NCI-H446 treated with DMSO at 0.1 percent for 48 hours (cell line): Measurements from ENCODE around the gene MARK2.

Experiments
- DNase-seq: peaks from one replicate; lab custom pipeline; 2025; lab: John Stamatoyannopoulos, UW

MARK2 gene

GRCh38 chr11:63829823-63830489, 9.0 kb upstream of the MARK2 start:
- no peak for DNase-seq

- DNase-seq, result no peak
Observed at GRCh38 chr11:63831326-63831725, 7.6 kb upstream of the MARK2 start.

- DNase-seq, result no peak
Observed at GRCh38 chr11:63832336-63832735, 6.6 kb upstream of the MARK2 start.

DNA sequence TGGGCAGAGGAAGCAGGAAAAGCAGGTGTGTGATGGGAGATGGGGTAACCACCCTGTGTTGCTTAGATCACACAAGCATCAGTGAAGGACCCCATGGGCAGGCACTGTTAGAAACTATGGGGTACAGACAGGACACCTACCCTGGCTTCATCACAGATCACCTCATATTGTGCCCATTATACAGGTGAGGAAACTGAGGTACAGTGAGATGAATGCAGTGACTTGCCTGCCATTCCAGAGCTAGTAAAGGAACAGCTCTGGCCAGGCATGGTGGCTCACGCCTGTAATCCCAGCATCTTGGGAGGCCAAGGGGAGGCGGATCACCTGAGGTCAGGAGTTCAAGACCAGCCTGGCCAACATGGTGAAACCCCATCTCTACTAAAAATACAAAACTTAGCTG, 5.9 kb upstream of the MARK2 start:
- DNase-seq, result no peak

GRCh38 chr11:63834535-63835157, 4.3 kb upstream of the MARK2 start:
- no peak for DNase-seq

DNA sequence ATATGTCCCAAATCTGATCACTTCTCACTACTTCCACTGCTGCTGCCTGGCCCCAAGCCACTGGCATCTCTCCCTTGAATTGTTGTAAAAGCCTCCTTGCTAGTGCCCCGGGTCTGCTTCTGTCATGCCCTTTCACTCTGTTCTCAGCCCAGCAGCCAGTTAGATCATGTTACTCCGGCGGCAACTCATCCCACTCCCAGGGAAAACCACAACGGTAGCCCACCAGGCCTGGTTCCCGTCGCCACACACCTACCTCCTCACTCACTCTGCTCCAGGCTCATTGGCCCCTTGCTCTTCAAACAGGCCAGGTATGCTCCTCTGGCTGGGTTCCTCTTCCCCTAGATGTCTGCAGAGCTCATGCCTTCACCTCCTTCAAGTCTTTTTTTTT, 3.8 kb upstream of the MARK2 start:
- DNase-seq, result no peak

DNA sequence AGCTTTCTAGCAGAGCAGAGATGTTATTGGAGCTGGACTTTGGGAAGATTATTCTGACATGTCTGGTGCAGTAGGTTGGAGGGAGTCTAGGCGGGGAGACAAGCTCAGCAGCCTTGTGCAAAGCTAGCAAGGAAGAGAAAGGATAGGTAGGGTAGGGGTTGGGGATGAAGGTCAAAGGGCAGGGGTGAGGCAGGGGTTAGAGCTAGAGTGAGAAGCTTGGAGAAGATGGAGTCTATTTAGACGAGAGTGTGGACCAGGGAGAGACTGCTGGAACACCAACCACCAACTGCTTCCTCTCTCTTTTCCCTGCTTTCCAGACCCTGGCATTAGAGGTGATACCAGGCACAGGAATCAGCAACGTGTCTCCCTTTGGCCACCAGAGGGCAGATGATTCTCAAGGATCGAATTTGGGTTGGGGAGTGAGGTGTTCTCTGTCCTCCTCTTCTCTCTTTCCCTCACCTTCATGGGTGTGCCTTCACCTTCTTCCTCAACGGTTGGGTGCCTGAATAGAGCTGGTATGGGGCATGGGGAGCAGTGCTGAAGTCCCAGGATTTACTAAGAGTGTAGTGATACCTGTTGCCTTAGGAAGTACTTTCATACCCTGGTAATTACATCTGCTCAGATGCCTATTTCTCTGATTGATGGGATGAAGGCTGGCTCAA, 1.8 kb upstream of the MARK2 start:
- peak; percentile 52 for DNase-seq

DNA sequence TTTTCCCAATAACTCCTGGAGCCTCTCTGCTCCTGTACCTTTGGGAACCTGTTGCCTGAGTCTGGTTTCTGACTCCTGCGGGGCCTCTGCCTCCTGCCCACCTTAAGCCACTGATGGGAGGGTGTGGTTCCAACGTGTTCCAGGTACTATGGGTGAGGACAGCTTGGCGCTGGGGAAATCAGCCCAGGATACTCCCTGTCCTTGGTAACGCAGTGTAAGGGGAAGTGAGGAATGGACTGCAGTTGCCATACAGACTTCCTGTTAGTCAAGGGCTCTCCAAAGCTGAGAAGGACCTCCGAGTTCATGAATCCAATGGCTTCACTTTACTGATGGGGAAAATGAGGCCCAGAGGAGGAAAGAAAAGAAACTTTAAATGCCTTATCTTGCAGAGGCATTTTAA, 1.2 kb upstream of the MARK2 start:
- no peak for DNase-seq

DNA sequence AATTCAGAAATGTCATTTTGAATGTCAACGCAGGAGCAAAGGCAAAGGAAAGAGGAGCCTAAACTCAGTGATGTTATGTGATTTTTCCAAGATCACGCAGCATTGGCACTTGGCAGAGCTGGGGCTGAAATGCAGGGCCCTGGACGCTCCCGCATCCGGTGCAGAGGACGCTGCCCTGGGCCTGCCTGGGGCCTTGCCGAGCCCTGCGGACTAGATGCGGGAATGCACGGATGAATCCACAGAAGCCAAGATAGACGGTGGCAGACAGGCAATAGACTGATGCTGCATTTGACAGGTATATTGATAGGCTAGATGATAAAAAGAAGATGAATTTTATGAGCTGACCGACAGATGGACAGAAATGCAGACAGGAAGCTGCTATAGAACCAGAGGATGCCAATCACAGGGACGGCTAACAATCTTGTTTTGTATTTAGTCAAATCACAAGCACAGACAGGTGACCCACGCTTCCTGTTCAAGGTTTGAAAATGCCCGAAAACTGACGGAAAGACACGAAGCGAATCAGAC, 696 bp upstream of the MARK2 start:
- DNase-seq, result no peak

DNA sequence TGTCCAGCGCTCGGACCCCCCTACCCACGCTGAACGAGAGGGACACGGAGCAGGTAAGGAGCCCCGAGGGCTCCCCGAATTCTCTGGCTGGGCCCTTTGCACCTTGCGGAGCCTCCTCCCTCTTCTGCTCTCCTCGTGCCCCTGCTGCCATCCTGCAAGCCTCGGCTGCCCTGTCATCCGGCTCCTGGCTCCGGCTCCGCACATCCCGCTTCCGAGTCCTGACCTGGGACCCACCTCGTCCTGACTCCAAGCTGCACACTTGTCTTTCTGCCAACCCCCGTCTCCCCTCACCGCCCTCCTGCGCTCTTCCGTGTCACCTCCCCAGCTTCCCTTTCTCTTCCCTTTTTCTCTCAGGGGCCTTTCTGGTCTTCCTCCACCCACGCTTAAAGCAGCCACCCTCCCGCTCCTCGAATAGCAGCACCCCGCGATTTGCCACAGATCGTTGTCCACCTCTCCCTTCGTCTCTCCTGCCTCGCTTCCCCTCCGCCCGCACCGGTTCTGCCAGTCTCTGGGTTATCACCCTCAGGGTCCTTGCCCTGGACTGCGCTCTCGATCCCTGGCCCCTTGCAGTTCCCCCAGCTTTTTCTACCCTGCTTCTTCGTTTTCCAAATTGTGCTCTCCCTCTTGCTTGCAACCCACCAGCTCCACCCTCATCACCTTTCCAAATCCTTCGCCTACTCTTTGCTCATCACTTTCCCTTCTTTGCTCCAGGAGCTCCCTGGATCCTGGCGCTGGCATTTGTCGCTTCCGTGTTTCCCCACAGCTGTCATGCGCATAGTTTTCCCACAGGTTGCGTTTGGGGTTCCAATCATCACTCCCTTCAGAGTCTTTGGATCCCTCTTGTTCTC, 822 bp downstream of the MARK2 start:
- no peak for DNase-seq

- DNase-seq, result no peak
Observed at GRCh38 chr11:63840356-63841060, 1.6 kb downstream of the MARK2 start.

DNA sequence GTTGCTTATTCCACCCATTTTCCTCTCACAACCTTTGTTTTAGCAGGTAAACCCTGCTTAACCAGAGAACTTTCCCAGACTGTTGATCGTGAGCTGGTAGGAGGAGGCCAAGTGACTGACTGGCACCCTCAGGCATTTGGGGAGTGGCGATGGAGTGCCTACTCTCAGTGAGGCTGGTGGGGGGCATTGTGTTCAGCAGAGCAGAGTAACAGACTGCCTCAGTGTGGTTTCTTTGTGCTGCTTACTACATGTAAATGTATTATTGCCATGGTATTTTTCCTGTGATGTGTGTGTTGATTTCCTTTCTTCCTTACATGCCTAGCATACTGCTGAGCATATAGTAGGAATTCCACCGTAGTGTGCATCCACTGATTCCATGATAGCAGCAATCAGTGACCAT, 2.6 kb downstream of the MARK2 start:
- DNase-seq, result no peak

DNA sequence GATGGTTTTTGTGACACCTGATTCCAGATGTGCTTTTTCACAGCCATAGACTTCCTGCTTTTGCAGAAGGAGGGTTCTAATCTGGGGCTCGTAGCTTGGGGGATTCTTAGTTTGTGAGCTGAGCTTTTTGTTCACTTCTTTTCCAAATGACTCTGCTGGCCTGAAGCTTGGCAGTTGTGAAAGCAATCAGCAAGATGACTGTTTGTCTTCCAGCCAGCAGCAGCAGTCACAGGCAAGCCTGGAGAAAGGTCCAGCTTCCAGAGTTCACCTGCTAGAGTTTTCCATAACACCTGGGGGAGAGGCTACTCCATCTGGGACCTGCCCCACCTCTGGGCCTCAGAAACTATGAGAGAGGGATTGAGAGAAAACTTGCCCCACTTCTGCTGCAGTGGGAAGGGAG, 4.1 kb downstream of the MARK2 start:
- no peak for DNase-seq

GRCh38 chr11:63844836-63845235, 5.9 kb downstream of the MARK2 start:
- no peak for DNase-seq

DNA sequence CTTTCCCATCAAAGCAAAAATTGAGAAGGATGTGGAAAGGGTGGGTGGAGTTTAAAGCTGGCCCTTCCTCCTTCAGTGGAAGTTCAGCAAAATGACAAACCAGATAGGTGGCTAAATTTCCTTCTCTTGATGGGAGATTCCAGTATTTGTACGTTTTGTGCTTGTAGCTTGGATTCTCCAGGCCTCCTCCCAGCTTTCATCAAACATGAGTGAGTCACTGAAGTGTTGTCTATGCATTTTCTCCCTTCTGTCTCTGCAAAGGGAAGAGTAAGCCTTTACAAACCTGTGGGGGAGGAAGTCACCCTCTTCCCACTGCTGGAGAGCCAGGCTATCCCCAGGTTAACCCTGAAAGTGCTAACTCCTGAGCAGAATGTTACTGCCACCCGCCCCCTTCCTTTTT, 6.4 kb downstream of the MARK2 start:
- no peak for DNase-seq

- DNase-seq, result no peak
Observed at GRCh38 chr11:63845911-63846310, 7.0 kb downstream of the MARK2 start.

DNA sequence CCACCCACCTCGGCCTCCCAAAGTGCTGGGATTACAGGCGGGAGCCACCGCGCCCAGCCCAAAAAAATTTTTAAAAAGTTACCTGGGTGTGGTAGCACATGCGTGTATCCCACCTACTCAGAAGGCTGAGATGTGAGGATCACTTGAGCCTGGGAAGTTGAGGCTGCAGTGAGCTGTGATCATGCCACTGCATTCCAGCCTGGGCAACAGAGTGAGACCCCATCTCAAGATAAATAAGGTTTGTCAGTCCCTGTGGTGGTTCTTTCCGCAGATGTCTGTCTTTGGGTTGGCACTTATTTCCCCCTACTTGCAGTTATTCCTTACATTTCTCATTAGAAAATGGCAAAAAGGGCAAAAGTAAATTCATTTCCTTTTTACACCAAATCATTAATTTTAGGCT, 8.0 kb downstream of the MARK2 start:
- no peak for DNase-seq

GRCh38 chr11:63847363-63847762, 8.5 kb downstream of the MARK2 start:
- no peak for DNase-seq

- DNase-seq, result no peak
Observed at GRCh38 chr11:63849691-63850090, 10.8 kb downstream of the MARK2 start.

GRCh38 chr11:63850920-63851319, 12.0 kb downstream of the MARK2 start:
- DNase-seq, result no peak

DNA sequence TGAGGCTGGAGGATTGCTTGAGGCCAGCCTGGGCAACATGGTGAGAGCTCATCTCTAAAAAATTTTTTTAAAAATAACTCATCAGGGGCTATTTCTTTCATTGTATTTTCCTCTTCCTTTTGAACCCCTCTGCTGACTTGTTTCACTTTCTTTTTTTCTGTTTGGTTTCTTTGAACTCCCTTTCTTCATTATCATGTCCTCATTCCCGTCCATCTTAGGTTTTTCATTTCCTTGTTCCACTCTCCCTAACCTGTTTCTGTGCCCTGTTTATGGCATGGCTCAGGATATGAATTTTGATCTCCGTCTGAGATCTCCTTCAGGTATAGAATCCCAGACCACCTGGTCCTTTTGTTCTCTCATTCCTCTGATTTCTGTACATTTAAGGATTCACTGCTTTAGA, 12.5 kb downstream of the MARK2 start:
- DNase-seq, result no peak

GRCh38 chr11:63853476-63853875, 14.6 kb downstream of the MARK2 start:
- no peak for DNase-seq
